Stimulated activated CD4-positive, alpha-beta T cell treated with anti-CD3 and anti-CD28 coated beads, Interleukin-2, amount 100 ng/mL, for 4 hours (primary cell): ENCODE data around the gene EMC6.

Experiments
- DNase-seq: peaks from one replicate; pipeline ENCODE4 v3.0.0-alpha.2; 2020; ENCODE audit warnings: low read depth

Gene EMC6

GRCh38 chr17:3656353-3656752 is 12.3 kb upstream of the EMC6 start:
- DNase-seq, result no peak

DNA sequence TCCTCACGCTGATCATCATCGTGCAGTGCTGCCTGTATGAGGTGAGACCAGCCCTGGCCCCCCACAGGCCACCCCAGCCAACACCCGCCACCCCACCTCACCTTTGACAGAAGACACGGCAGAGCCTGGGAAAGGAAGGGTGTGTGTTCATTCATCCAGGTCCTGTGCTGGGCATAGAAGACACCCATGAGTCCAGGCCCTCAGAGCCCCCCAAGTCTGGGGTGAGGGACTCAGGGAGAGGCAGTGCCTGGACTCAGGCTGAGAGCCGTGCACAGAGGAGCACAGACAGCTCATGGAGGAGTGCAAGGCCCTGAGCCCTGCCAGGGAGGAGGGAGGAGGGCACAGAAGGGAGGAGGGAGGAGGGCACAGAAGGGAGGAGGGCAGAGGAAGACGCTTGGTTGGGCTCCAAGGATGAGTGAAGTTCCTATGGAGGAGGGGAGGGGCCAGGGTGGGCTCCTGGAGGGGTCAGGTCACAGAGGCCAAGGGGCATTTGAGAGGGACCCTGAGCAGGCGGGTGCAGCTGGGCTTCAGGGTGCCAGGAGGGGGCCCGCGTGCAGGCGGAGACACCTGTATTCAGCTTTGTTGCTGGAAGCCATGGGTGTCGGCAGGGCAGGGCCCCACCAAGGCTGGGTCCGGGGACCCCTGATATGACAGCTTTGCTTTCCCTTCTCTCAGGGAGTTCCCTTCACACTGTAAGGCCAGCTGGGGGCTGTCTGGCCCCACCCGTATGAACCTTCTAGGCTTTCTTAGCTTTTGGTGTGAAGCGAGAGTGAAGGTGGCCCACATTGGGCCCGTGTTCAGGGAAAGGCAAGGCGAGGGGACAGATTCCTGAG is 11.6 kb upstream of the EMC6 start:
- no peak for DNase-seq

GRCh38 chr17:3657588-3657869 is 11.1 kb upstream of the EMC6 start:
- no peak for DNase-seq

DNA sequence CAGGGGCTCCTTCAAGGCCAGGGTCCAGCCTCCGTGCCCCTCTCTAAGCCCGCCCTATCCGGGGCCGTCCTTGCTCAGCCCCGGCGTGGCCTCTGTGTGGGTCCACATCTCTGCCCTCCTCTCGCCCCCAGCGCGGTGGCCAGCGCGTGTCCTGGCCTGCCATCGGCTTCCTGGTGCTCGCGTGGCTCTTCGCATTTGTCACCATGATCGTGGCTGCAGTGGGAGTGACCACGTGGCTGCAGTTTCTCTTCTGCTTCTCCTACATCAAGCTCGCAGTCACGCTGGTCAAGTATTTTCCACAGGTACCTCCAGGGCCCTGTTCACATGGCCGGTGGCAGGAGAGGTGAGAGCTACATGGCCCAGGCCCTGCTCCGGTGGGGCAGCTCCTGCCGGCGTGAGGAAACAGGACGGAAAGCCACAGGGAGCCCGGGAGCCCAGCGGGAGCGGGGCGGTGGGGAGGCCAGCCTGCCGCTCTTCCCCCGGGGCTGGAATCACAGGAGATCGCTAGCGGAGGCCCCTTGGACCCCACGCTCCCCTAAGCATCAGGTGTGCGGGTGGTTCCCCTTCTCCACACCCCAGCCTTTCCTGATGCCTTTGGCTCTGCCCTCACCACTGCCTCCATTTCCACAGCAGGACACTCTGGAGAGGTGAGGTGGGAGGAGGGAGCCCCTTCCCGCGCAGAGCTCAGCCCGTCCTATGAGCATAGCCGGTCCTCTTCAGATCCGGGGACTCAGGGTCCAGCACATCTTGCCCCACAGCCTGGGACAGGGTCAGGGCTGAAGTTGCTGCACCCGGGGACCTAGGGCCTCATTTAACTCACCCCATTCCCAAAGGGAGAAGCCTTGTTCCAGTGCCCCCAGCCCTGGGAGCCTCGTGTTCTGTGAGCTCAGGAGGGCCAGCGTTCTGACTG is 10.5 kb upstream of the EMC6 start:
- no peak for DNase-seq

DNA sequence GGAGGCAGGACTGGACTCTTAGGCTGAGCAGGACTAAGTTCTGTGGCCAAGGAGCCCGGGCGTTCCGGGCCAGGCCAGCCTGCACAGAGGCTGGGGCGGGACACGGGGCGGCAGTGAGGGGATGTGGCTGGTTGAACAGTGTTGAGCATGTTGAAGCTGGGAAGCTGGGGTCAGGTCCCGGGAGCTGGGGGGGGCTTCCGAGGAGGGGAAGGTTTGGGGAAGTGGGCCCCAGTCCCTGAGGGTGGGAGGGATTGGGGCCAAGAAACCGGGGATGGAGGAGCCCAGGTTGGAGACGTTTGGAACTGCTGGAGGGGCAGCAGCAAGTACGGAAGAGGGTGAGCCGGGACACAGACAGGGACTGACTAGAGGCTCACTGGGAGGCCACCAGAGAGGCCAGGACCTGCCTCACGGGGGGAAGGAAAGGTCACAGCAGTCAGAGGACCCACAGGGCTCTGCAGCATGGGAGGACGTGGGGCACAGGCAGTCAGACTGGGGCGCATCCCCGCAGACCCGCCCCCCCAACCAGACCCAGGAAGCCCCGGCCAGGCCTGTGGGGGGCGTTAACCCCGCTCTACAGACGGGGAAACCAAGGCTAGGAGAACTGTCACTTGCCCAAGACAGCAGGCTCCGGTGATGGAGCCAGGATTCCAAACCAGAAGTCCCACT is 9.7 kb upstream of the EMC6 start:
- no peak for DNase-seq

GRCh38 chr17:3659541-3660111 is 9.0 kb upstream of the EMC6 start:
- no peak for DNase-seq

DNA sequence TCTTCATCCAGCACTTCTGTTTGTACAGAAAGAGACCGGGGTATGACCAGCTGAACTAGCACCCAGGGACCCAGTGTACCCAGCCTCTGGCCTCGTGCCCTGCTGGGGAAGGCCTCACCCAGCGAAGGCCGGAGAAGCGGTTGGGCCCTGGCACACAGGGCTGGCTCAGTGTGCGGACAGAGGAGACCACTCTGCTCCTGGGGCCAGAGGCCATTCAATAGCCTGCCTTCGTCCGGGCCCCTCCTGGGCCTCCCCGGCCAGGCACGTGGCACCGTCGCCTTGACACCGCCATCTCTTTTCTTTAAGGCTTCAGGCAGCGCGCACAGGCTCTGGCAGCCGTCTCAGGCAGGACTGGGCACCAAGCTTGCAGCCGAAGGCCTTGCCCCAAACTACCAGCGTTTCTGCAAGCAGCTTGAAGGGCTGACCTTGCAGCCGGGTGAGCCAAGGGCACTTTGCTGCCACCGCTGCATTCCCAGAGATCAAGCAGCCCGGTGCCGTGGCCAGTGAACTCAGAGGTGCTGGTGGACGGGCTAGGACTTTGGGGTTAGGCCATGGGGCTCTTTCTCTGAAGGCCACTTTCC is 8.2 kb upstream of the EMC6 start:
- no peak for DNase-seq

GRCh38 chr17:3663102-3664011 is 5.3 kb upstream of the EMC6 start:
- DNase-seq, result no peak

DNA sequence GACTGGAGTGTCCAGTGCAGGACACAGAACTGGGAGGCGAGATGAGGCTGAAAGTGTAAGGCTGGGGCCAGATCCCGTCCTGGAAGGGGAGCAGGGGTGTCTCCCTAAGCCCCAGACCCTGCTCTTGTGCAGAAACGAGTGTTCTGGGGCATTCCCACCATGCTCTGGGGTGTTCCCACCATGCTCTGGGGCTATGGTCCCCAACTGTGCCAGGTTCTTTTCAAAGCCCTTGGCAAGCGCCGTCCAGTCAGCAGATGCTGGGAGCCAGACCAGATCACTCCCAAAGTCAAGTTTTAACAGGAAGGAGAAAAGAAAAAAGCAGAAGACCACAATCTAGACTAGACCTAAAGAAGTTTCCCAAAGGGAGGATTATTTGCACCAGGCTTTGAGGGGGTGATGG is 2.8 kb upstream of the EMC6 start:
- DNase-seq, result no peak

DNA sequence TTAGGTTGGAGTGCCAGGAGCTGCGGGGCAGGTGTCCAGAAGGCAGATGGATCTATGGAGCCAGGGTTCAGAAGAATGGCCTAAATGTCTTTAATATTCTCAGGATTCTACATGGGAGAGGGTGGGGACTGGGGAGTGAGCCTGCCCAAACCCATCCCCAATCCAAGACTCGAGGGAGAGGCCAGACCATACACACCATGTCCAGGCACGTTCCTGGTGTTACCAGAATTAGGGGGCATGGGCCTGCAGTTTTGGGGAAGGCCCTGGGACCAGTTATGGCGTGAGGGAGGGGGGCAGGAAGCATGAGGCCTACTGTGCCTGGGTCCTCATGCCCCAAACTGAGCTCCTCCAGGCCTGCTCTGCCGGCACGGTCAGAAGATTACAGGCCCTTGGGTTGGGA is 2.1 kb upstream of the EMC6 start:
- no peak for DNase-seq

GRCh38 chr17:3667366-3668278 is 990 bp upstream of the EMC6 start:
- DNase-seq, result no peak

- DNase-seq, result no peak
Observed at GRCh38 chr17:3669085-3669347, 404 bp downstream of the EMC6 start.

GRCh38 chr17:3669548-3669947 is 936 bp downstream of the EMC6 start:
- DNase-seq, result no peak

DNA sequence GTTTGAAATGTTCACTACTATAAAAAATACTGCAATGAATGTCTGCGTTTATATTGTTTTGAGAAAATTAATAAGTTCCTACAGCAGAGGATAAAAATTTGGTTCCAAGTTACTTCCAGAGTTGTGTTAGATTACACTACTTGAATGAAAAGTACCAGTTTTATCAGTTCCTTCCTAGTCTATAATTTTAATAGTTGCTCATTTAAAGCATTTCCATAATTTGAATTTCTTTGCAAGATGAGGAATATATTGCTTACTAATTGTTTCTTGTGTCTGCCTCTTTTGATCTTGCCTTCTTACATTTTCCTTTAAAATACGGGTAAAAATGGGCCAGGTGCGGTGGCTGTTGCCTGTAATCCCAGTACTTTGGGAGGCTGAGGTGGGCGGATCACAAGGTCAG is 4.0 kb downstream of the EMC6 start:
- no peak for DNase-seq

DNA sequence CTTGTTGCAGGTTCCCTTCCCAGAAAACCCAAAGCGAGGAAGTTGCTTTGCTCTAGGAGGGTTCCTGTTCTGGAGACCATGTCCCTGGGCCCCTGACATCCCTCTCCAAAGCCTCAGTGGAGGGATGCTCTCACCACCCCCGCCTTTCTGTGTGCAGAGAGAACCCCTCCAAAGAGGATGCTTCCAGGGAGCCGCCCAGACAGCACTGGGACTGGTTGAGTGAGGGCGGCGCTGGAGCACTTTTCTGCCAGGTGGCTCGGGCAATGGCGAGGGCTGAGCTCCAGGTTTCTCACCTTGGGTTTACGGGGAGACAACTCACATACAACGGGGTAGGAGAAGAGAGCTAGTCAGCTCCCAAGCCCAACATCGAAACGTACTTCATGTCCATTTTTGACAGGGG is 7.3 kb downstream of the EMC6 start:
- DNase-seq, result no peak

- DNase-seq, result no peak
Observed at GRCh38 chr17:3678095-3678820, 9.6 kb downstream of the EMC6 start.

DNA sequence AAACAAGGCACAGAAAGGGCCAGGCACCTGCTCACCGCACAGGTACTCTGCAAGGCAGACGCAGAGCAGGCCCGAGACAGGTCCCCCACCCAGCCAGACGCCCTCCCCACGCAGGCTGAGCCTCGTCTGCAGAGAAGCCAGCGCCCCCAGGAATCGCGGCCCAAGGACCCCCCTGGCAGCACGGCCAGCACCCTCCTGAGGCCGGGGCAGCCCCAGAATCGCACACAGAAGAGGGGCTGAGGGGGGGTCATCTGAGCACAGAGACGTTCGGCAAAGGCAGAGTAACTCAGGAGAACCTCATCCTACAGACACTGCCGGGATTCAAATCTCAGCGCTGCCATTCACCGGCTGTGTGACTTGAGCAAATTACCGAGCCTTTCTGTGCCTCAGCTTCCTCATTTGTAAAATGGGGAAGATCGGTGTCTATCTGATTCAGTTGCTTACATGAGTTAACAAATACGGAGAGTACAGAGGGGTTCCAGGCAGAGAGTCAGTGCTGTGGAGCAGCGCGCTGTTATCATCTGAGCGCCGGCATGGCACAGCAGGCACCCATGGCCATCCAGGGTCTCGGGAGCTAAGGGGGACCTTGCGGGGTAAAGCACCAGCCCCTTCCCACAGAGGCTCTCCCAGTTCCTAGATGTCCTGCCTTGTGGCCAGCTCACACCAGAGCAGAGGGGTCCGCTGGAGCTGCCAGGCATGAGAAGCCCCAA is 10.4 kb downstream of the EMC6 start:
- no peak for DNase-seq

DNA sequence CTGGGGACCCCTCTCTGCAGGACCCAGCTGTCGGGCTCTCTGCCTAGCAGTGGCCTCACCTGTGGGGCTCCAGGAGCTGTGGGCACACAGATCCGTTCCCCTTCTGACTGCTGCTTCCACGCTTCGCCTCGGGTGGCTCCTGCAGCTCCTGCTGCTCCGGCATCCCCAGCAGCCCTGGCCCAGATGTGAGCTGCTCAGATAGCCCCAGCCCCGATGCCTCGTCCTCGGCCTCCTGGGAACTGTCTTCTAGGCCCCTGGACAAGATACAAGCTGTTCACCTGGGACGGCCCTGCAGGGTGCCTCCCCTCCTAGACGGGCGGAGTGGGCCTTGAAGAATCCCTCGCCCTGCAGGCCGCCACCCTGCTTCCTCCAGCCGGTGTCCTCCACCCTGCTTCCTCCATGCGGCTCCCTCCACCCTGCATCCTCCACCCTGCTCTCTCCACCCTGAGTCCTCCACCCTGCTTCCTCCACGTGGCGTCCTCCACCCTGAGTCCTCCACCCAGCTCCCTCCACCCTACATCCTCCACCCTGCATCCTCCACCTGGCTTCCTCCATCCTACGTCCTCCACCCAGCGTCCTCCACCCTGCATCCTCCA is 11.0 kb downstream of the EMC6 start:
- no peak for DNase-seq

GRCh38 chr17:3681057-3681456 is 12.4 kb downstream of the EMC6 start:
- DNase-seq, result no peak
